KMS-11 (cell line): ENCODE results near the gene LTB4R.
A peak's percentile ranks its signal among the peaks of the same experiment; 100 is the strongest.

ENCODE experiments used
- H2AFZ ChIP-seq: fragments of 200-600 bp; sonication (generic); 2 replicates; pipeline ENCODE4 v1.6.1; 2016; ENCODE audit warnings: antibody characterized with exemption, mixed run types, low read depth
- H3K27ac ChIP-seq: fragments of 200-600 bp; sonication (generic); 2 replicates; pipeline ENCODE4 v1.6.1; 2016; ENCODE audit warnings: mild to moderate bottlenecking, mixed run types
- H3K27me3 ChIP-seq: fragments of 200-600 bp; sonication (generic); 2 replicates; pipeline ENCODE4 v1.6.1; 2017; ENCODE audit warnings: mild to moderate bottlenecking, low read depth, mixed run types, moderate library complexity; ENCODE audit not compliant: insufficient read depth
- H3K36me3 ChIP-seq: fragments of 200-600 bp; sonication (generic); 2 replicates; pipeline ENCODE4 v1.6.1; 2017; ENCODE audit warnings: mild to moderate bottlenecking, mixed run types; ENCODE audit not compliant: insufficient read depth
- H3K4me1 ChIP-seq: fragments of 200-600 bp; sonication (generic); 2 replicates; pipeline ENCODE4 v1.6.1; 2016; ENCODE audit warnings: mild to moderate bottlenecking, low read depth, mixed run types; ENCODE audit not compliant: poor library complexity, severe bottlenecking
- H3K4me2 ChIP-seq: fragments of 200-600 bp; sonication (generic); 2 replicates; pipeline ENCODE4 v1.7.0; 2016; ENCODE audit warnings: mild to moderate bottlenecking, mixed run types
- H3K4me3 ChIP-seq: fragments of 200-600 bp; sonication (generic); IDR thresholded peaks from 2 replicates; pipeline ENCODE4 v1.6.1; 2017; ENCODE audit warnings: low read depth, low read length, mixed read lengths; ENCODE audit not compliant: insufficient read depth
- H3K79me2 ChIP-seq: fragments of 200-600 bp; sonication (generic); 2 replicates; pipeline ENCODE4 v1.6.1; 2016; ENCODE audit warnings: low read depth, mixed run types; ENCODE audit not compliant: insufficient read depth
- H3K9ac ChIP-seq: fragments of 200-600 bp; sonication (generic); 2 replicates; pipeline ENCODE4 v1.6.1; 2016; ENCODE audit warnings: mild to moderate bottlenecking, mixed run types
- H4K20me1 ChIP-seq: fragments of 200-600 bp; sonication (generic); 2 replicates; pipeline ENCODE4 v1.6.1; 2016; ENCODE audit warnings: mild to moderate bottlenecking, mixed run types; ENCODE audit not compliant: insufficient read depth
- CTCF ChIP-seq: fragments of 200-600 bp; sonication (generic); conservative IDR thresholded peaks from 2 replicates; pipeline ENCODE4 v1.6.1; 2017; ENCODE audit warnings: low read depth, mild to moderate bottlenecking, antibody characterized with exemption, low read length, moderate library complexity, mixed read lengths

LTB4R gene

DNA sequence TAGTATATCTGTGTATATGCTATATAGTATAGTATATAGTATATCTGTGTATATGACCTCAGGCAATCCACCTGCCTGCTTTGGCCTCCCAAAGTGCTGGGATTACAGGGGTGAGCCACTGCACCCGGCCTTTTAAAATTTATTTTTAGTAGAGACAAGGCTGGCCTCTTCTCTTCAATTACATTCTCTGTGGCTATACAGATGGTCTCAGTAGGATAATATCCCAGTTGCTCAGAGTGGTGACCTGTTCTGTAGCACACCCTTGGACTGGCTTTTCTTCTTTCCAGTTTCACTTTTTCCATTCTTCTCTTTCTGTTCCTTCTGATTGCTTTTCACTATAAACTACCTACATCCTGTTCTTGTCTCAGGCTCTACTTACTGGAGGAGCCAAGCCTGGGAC, 53.5 kb downstream of the LTB4R start:
- H3K36me3 ChIP-seq = no peaks in the 10 kb centered on the region
- H3K79me2 ChIP-seq = no peaks in the 10 kb centered on the region
- H3K9ac ChIP-seq = no peak overlapping the region
- H3K4me1 ChIP-seq = peaks cover 14% of the 10 kb centered on the region
- no peak overlapping the region for H3K27ac ChIP-seq
- H3K4me3 ChIP-seq = no peak overlapping the region
- H3K4me2 ChIP-seq = peak overlapping the region; percentile 46; the same call in 1 of the 2 replicates
- H3K27me3 ChIP-seq = no peaks in the 10 kb centered on the region
- no peaks in the 10 kb centered on the region for H4K20me1 ChIP-seq
- H2AFZ ChIP-seq = peak overlapping the region; percentile 88; the same call in 1 of the 2 replicates
- no peak for TF ChIP-seq CTCF

DNA sequence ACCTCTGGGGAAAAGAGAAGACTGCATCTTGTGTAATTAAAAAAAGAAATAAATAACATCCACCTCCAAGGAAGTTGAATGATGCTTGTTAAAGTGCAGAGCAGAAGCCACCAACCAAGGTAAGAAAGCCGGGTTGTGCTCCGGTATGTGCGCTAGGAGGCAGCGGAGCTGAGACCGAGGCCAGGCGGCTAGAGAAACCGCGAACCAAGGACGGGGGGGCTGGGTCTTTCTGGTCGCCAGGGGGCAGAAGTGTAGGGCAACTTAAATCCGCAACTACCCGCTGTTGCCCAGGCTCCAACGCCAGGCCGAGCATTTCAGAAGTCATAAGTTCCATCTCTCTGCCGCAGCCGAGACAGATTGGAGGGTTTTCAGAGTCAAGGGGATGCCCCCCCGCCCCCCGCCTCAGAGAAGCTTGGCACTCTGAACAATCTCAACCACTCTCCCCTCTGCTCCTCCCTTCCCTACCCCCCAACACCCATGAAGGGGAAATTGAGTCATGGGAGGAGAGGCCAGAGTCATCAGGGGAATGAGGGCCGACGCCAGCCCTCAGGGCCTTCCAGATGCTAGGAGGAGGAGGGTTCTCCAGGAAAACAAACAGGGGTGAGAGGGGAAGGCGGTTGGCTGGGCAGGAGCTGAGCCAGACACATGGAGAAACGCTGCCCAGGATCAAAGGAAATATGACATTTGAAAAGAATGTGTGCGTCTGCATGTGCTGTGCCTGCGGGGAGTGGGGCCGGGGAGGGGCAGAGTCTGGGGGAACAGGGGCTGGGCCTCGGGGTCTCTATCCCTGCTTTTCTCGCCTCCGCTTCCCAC, 54.5 kb downstream of the LTB4R start:
- Histone ChIP-seq H3K9ac (peak overlapping the region; percentile 35; the same call in 1 of the 2 replicates), H4K20me1 (no peaks in the 10 kb centered on the region), H2AFZ (peak overlapping the region; percentile 88), H3K4me3 (no peak overlapping the region), H3K4me1 (peaks cover 14% of the 10 kb centered on the region), H3K79me2 (no peaks in the 10 kb centered on the region), H3K27me3 (no peaks in the 10 kb centered on the region), H3K27ac (peak overlapping the region; percentile 64), H3K4me2 (peak overlapping the region; percentile 46), H3K36me3 (no peaks in the 10 kb centered on the region)
- TF ChIP-seq CTCF = peak; percentile 73

DNA sequence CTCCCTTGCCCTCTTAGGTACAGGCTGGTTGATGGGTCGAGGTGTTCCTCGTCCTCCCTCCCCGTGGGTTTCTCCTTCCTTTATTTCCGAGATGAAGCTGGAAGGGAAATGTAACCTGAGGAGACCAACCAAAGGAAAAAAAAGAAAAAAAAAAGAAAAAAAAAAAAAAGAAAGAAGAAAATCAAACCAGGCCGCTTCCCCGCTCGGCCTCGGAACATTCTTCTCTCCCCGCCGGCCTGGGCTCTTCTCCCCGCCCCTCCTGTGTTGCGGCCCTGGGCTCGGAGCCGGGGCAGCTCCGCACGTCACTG, 55.1 kb downstream of the LTB4R start:
- Histone ChIP-seq H3K9ac (peak overlapping the region; percentile 35; the same call in 1 of the 2 replicates), H2AFZ (peak overlapping the region; percentile 88)
- TF ChIP-seq CTCF = no peak

GRCh38 chr14:24366721-24367513, 55.6 kb downstream of the LTB4R start:
- Histone ChIP-seq H3K36me3 (no peaks in the 10 kb centered on the region), H3K27me3 (no peaks in the 10 kb centered on the region), H3K9ac (peak overlapping the region; percentile 35; the same call in 1 of the 2 replicates), H3K4me2 (peak overlapping the region; percentile 46), H3K27ac (peak overlapping the region; percentile 64), H3K4me1 (peaks cover 14% of the 10 kb centered on the region), H3K4me3 (no peak overlapping the region), H3K79me2 (no peaks in the 10 kb centered on the region), H2AFZ (peak overlapping the region; percentile 88), H4K20me1 (no peaks in the 10 kb centered on the region)
- no peak for TF ChIP-seq CTCF

More for the DNA sequence above, 55.1 kb downstream of the LTB4R start:
- no peaks in the 10 kb centered on the region for H4K20me1 ChIP-seq
- peaks cover 14% of the 10 kb centered on the region for H3K4me1 ChIP-seq
- H3K4me2 ChIP-seq = peak overlapping the region; percentile 46
- no peak overlapping the region for H3K4me3 ChIP-seq
- no peaks in the 10 kb centered on the region for H3K79me2 ChIP-seq
- no peaks in the 10 kb centered on the region for H3K36me3 ChIP-seq
- no peaks in the 10 kb centered on the region for H3K27me3 ChIP-seq
- peak overlapping the region; percentile 64 for H3K27ac ChIP-seq
